Measurements from ENCODE around the gene TMCC1.

The TMCC1 gene

DNA sequence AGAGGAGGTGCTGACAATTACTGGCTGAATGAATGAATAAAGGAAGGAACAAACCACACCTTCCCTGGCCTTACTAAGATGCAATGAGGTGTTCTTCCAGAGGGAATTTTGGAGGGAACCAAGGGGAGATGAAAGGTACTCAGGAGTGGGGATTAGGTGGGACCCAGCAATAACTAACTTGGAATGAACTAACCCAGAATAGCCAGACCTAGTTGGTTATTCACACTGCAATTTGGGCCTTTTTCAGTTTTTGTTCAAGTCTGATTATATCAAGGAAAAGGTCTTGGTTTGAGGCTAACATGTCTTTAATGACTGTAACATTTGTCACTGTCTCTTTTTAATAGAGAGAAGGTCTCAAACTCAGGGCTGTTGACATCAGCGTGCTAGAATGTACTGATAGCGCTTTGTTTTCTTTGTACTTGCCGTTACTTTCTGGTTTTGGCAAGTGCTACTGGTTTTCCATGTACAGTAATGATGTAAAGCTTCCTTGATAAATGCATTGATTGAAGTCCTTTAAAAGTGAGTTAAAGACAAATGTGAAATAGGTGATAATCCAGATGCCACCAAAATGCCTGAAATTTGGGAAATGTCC lies 283.8 kb downstream of the TMCC1 start:
- DNase-seq (ENCODE audit: low read depth) = no peak

DNA sequence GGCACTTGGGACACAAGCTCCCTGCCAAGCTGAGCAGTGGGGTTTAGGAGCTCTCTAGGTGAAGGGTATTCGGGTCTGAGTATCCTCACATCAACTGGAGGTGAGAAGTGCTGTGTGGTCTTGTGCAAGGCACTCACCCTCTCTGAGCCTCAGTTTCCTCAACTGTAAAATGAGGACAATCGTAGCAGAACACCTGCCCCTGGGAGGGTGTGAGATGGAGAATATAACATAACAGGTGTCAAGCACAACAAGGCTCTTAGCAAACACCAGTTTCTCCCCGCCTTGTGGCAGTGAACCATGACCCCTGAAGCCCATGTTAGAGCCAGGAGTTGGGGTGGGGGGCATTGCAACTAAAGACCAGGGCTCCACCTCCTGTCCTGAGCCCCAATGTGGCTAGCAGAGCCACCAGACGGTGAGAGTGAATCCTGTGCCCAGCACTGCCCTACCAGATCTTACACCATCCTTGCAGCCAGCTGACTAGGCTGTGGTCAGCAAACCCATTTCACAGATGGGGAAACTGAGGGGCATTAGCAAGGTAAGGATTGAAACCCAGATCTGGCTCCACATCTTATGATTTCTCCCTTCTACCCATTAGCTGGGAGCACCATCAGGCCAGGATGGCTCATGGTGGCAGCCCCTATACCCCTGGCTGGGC lies 284.4 kb downstream of the TMCC1 start:
- no peak for DNase-seq (ENCODE audit: low read depth)

- DNase-seq (ENCODE audit: low read depth) = peak; percentile 49
These were observed 285.2 kb downstream of the TMCC1 start for GRCh38 chr3:129608087-129608935.

GRCh38 chr3:129607391-129608068 lies 286.0 kb downstream of the TMCC1 start:
- DNase-seq (ENCODE audit: low read depth) = no peak

DNA sequence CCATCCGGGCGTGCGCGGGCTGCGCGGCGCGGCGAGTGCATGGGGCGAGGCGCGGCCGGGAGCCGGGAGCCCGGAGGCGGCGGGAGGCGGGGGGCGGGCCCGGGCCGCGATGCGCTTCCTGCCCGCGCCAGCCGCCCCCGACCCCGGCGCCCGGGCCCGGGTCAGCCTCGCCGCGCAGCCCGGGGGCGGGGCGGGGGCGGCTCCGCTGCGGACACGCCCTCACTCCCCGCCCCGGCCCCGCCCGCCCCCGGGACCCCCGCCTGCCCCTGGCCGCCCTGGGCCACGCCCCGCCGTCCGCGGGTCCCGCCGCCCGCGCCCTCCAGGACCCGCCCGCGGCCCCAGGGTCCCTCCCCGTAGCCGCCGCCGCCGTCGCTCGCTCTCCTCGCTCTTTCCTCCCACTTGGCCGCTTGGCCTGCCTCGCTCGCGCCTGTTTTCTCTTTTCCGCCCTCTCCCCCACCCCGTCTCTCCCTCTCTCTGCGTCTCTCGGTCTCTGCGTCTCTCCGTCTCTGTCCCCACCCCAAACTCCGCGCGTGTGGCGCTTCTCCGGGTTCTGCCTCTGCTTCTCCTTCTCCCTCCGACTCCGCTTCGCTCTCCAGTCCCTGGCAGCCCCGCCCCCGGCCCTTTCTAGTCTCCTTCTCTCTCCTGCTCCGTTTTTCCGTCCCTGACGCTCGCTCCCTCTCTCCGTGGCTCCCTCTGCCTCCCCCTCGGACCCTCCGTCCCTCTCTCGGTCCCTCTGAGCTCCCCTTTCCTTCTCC lies 286.7 kb downstream of the TMCC1 start, which contains the start of gene PLXND1:
PLXND1 (minus strand) TSS at position 41 of the 755 bp plus-strand sequence; CDS start at position 4, 37 bp downstream.
- DNase-seq (ENCODE audit: low read depth) = peak; percentile 33

GRCh38 chr3:129605922-129606635 lies 287.4 kb downstream of the TMCC1 start:
- DNase-seq (ENCODE audit: low read depth) = no peak

GRCh38 chr3:129605203-129605921 lies 288.1 kb downstream of the TMCC1 start:
- no peak for DNase-seq (ENCODE audit: low read depth)

- DNase-seq (ENCODE audit: low read depth) = no peak
These were observed 288.7 kb downstream of the TMCC1 start for GRCh38 chr3:129604767-129605166.

DNA sequence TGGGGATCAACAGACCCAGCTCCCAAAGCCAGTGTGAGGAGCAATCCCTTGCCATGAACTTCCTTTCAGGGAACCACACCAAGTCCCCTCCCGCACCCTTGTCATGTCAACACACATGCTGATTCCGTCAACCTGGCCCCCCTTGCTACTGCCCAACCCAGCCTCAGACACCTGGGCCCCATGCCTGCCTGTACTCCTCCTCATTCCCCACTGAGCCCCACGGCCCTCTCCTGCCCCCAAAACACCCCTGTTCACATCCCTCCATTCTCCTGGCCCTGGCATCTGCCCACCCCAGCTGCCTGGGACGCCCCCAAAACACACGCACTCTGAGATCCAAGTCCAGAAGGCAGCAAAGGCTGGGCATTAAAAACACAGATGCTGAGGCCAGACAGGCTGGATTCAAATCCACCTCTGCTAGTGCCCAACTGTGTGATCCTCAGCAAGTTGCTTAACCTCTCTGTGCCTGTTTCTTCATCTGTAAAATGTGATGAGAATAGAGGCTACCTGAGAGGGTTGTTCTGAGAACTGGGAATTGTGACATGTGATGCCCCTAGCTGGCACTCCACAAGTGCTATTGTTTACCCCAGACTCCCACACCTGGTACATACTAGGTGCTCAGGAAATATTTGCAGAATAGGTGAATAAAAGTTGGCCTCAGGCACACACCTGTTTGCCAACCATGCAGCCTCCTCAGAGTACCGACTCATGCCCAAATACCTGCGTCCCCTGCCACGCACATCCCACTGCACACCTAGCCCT lies 289.3 kb downstream of the TMCC1 start:
- DNase-seq (ENCODE audit: low read depth) = no peak

DNA sequence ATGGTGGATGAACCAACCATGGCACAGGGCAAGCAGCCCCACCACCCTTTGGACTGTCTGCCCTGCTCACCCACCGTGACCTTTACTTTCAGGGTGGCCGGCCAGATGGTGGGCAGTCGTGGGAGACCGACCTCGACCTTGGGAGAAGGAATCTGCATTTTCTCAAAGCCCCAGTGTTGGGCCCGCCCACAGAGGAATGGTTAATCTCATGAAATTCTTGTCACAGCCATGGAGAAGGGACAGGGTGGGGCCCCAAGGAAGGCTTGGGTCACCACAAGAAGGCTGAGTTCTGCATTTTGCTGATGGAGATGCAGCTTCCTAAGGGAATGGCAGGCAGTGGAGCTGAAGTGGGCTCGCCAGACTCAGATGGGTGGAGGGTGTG lies 290.0 kb downstream of the TMCC1 start:
- DNase-seq (ENCODE audit: low read depth) = no peak

- DNase-seq (ENCODE audit: low read depth) = peak; percentile 73
These were observed 290.6 kb downstream of the TMCC1 start for GRCh38 chr3:129602730-129603560.

DNA sequence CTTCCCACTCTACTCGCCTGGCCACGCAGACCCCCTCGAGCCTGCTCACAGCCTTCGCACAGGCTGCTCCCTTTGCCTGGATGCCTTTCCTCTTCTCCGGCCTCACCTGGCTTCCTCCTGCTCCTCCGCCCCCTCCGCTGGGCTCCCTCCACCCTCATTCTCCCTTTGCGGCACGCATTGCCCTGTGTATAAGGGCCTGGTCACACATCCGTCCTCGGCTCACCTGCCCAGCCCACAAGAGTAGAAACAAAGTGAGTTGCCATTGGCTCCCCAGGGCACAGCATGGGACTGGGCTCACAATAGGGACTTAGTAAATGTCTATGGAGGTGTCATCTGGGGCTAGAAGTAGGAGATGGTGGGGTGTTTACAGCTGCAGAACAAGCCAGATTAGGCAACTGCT lies 291.2 kb downstream of the TMCC1 start:
- DNase-seq (ENCODE audit: low read depth) = no peak

GRCh38 chr3:129601713-129602112 lies 291.8 kb downstream of the TMCC1 start:
- no peak for DNase-seq (ENCODE audit: low read depth)

DNA sequence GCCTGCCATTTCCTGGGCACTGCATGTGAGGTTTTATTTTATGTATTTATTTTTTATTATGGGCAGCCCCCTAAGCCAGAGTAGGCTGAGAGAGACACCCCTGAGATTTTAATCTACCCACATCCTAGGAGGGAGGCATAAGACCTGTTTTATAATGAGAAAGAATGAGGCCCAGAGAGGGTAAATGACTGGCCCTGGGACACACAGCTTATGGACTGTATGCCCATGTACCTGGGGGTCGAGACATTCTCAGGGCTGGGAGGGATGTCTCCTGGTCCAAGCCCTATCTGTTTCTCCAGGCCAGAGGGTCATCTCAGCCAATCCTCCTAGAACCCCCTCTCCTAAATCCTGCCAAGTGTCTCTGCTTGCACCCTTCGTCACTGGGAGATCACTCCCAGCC lies 293.2 kb downstream of the TMCC1 start:
- DNase-seq (ENCODE audit: low read depth) = no peak

DNA sequence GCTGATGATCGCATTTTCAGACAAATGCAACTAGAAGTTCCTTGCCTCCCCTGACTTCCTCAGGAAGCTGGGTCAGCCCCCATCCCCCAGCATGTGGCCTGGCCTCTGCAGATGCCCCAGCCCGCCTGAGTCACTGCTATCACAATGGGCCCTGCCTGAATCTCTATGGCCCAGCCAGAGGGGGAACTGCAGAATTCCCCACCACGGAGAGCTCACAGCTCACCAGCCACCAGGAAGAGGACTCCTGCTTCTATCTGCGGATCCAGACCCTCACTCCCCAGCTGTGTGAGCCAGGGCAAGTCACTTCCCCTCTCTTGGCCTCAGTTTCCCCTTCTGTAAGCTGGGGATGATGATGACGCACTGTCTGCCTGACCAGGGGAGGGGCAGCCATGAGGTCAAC lies 293.9 kb downstream of the TMCC1 start:
- DNase-seq (ENCODE audit: low read depth) = no peak

- DNase-seq (ENCODE audit: low read depth) = no peak
These were observed 294.4 kb downstream of the TMCC1 start for GRCh38 chr3:129599073-129599472.

- no peak for DNase-seq (ENCODE audit: low read depth)
These were observed 295.0 kb downstream of the TMCC1 start for GRCh38 chr3:129598484-129598883.

- no peak for DNase-seq (ENCODE audit: low read depth)
These were observed 295.5 kb downstream of the TMCC1 start for GRCh38 chr3:129598000-129598381.

Measured in fibroblast of the conjunctiva (primary cell).